Inferior parietal cortex (tissue), 1 donor: ENCODE measurements around the gene XXYLT1.
A peak's percentile ranks its signal among the peaks of the same experiment; 100 is the strongest.
"Not testable (repeated sequence)": the region's sequence is repeated elsewhere in the genome, so short reads cannot be mapped to it uniquely, and the experiment has no call there.

Experiments
- DNase-seq: peaks from one replicate; pipeline ENCODE4 v3.0.0-alpha.2; 2016; ENCODE audit errors: extremely low spot score

Gene XXYLT1

GRCh38 chr3:195208183-195208582 lies 62.8 kb downstream of the XXYLT1 start:
- no peak for DNase-seq

- no peak for DNase-seq
Measured at GRCh38 chr3:195207731-195208130, 63.2 kb downstream of the XXYLT1 start.

GRCh38 chr3:195207056-195207455 lies 63.9 kb downstream of the XXYLT1 start:
- DNase-seq: no peak

- no peak for DNase-seq
Measured at GRCh38 chr3:195204360-195205163, 66.4 kb downstream of the XXYLT1 start.

GRCh38 chr3:195203606-195204005 lies 67.4 kb downstream of the XXYLT1 start:
- no peak for DNase-seq

GRCh38 chr3:195201295-195201694 lies 69.7 kb downstream of the XXYLT1 start:
- DNase-seq: no peak

- no peak for DNase-seq
Measured at GRCh38 chr3:195200010-195200822, 70.7 kb downstream of the XXYLT1 start.

GRCh38 chr3:195198426-195199346 lies 72.3 kb downstream of the XXYLT1 start:
- no peak for DNase-seq

- no peak for DNase-seq
Measured at GRCh38 chr3:195197765-195198425, 73.1 kb downstream of the XXYLT1 start.

- DNase-seq: no peak
Measured at GRCh38 chr3:195196266-195196665, 74.7 kb downstream of the XXYLT1 start.

GRCh38 chr3:195195321-195196209 lies 75.4 kb downstream of the XXYLT1 start:
- peak; percentile 84 for DNase-seq

GRCh38 chr3:195194559-195195206 lies 76.3 kb downstream of the XXYLT1 start:
- DNase-seq: no peak

GRCh38 chr3:195191580-195191979 lies 79.4 kb downstream of the XXYLT1 start:
- DNase-seq: no peak

- no peak for DNase-seq
Measured at GRCh38 chr3:195189821-195190220, 81.1 kb downstream of the XXYLT1 start.

- DNase-seq: no peak
Measured at GRCh38 chr3:195188426-195188927, 82.5 kb downstream of the XXYLT1 start.

- DNase-seq: no peak
Measured at GRCh38 chr3:195187609-195188425, 83.1 kb downstream of the XXYLT1 start.

GRCh38 chr3:195186710-195187047 lies 84.3 kb downstream of the XXYLT1 start:
- DNase-seq: not testable (repeated sequence)

- DNase-seq: no peak
Measured at GRCh38 chr3:195186041-195186709, 84.8 kb downstream of the XXYLT1 start.
